ENCODE results near the gene AGXT. TPM values are rescaled to one million over a fixed set of nuclear protein-coding genes. Genes with fewer than 3 reads are reported as not detected.

The AGXT gene
- total RNA-seq, 4 donors from 2014 or later: not detected

DNA sequence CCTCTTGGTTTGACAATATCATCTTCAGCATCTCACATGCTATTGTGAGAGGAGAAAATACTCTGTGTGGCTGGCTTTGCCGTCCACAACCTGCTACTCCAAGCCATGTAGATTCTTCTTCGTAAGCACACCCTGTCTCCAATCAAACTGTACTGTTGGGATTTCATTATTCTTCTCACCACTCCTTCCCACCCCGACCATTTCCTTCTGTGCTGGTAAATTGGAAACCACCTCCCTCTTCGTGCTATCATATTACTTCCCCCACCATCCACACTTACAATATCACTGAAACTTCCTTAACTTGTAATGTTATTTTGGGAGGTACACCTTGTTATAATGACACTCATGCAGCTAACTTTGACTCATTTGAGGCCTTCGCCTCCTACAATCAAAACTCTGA, 3.2 kb upstream of the AGXT start:
- TF ChIP-seq, protein P1, sequence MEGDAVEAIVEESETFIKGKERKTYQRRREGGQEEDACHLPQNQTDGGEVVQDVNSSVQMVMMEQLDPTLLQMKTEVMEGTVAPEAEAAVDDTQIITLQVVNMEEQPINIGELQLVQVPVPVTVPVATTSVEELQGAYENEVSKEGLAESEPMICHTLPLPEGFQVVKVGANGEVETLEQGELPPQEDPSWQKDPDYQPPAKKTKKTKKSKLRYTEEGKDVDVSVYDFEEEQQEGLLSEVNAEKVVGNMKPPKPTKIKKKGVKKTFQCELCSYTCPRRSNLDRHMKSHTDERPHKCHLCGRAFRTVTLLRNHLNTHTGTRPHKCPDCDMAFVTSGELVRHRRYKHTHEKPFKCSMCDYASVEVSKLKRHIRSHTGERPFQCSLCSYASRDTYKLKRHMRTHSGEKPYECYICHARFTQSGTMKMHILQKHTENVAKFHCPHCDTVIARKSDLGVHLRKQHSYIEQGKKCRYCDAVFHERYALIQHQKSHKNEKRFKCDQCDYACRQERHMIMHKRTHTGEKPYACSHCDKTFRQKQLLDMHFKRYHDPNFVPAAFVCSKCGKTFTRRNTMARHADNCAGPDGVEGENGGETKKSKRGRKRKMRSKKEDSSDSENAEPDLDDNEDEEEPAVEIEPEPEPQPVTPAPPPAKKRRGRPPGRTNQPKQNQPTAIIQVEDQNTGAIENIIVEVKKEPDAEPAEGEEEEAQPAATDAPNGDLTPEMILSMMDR (IDR thresholded peaks at IDR 0.05): no peak
- no peak for TF ChIP-seq POLR2A (IDR thresholded peaks at IDR 0.05)
- WGBS, 2 donors: 83 to 85% methylated on average over 5 of the region's 5 CpGs

DNA sequence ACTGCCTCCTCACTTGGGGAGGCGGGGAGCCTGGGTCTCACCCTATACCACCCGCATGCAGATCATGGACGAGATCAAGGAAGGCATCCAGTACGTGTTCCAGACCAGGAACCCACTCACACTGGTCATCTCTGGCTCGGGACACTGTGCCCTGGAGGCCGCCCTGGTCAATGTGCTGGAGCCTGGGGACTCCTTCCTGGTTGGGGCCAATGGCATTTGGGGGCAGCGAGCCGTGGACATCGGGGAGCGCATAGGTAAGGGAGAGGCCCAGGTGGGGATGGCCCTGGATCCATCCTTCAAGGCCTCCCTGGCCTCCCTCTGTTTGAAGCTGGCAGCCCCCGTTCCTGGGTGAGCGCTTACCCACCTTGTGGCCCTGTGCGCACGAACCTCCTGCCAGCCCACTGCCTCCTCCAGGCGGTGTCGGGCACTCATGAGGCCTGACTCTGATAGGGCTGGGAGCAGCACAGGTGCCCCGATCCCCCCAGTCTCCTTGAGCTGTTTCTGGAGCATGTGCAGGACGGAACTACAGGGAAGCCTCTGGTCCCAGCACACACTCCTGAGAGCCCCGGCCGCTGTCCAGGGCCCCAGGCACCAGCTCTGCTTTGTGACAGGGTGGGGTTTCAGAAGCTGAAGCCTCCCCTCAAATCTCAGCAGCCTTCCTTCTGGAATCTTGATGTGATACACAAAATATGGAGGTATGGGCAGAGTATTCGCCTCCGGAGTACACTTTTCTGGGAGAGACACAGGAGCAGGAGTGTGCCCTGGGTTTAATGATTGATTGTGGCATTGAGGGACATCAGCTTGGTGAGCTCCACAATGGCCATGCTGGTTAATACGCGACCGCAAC, 708 bp downstream of the AGXT start:
- TF ChIP-seq, protein P1 (IDR thresholded peaks at IDR 0.05): no peak
- TF ChIP-seq POLR2A (IDR thresholded peaks at IDR 0.05): no peak
- Histone ChIP-seq H3K9me3 (no peaks in the 10 kb centered on the region), H3K36me3 (no peaks in the 10 kb centered on the region), H3K27ac (no peak overlapping the region), H3K27me3 (no peaks in the 10 kb centered on the region), H3K4me3 (replicated peaks in 1 of 3) (no peak overlapping the region), H3K4me1 (no peaks in the 10 kb centered on the region)
- no peak for DNase-seq
- 95 to 97% methylated on average over 18 to 25 of the region's 25 CpGs for WGBS, 2 donors
- intact Hi-C loops (cut with DNase I): no loop called here

More for the DNA sequence above, 3.2 kb upstream of the AGXT start:
- H3K4me3 ChIP-seq (replicated peaks in 1 of 3): no peak overlapping the region
- no peaks in the 10 kb centered on the region for H3K27me3 ChIP-seq
- DNase-seq: no peak
- no peaks in the 10 kb centered on the region for H3K36me3 ChIP-seq
- H3K4me1 ChIP-seq: peaks cover 6 to 10% of the 10 kb centered on the region in 2 donors
- H3K9me3 ChIP-seq: no peaks in the 10 kb centered on the region
- H3K27ac ChIP-seq: no peak overlapping the region
- intact Hi-C loops (cut with DNase I): no loop called here

DNA sequence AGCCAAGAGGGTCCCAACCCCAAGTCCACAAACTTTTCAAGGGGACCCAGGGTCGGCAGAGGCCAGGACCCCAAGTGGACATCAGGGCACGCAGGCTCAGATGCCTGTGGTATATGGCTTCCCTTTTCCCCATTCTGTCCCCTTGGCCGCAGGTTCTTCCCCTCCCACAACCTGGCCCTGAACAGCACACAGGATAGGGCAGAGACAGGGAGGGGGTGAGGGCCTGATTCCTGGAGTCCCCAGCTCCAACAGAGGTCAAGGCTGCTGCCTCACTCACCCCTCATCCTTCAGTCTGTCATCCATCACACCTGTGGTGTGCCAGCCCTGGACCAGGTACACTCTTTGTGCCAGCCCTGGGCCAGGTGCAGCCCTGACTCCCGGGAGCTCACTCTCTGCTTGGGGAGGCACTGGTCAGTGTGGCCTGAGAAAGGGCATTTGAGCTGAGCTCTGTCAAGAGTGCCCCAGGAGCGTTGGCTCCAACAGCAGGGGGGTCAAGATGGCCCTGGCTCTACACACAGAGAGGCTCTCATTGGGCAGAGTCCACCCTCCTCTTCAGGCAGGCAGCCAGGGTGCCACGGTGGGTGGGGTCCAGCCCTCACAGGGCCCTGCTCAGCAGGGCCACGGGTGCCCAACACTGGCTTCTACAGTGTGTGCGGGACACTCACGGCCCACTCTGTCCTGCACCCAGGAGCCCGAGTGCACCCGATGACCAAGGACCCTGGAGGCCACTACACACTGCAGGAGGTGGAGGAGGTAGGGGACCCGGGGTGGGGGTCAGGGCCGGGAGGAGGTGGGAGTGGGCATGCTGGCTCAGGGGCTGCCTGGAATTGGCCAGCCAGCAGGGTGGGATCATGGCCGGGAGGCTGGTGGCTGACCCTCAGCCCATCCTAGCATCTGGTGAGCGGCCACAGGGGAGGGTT, 1.6 kb downstream of the AGXT start:
- no peak overlapping the region for H3K4me3 ChIP-seq (replicated peaks in 1 of 3)
- no peak for DNase-seq
- intact Hi-C loops (cut with DNase I): no loop called here
- TF ChIP-seq POLR2A (IDR thresholded peaks at IDR 0.05): no peak
- TF ChIP-seq, protein P1 (IDR thresholded peaks at IDR 0.05): no peak
- no peaks in the 10 kb centered on the region for H3K36me3 ChIP-seq
- WGBS, 2 donors: 92 to 93% methylated on average over 4 to 6 of the region's 15 CpGs
- H3K9me3 ChIP-seq: no peaks in the 10 kb centered on the region
- H3K27ac ChIP-seq: no peak overlapping the region
- no peaks in the 10 kb centered on the region for H3K4me1 ChIP-seq
- no peaks in the 10 kb centered on the region for H3K27me3 ChIP-seq

DNA sequence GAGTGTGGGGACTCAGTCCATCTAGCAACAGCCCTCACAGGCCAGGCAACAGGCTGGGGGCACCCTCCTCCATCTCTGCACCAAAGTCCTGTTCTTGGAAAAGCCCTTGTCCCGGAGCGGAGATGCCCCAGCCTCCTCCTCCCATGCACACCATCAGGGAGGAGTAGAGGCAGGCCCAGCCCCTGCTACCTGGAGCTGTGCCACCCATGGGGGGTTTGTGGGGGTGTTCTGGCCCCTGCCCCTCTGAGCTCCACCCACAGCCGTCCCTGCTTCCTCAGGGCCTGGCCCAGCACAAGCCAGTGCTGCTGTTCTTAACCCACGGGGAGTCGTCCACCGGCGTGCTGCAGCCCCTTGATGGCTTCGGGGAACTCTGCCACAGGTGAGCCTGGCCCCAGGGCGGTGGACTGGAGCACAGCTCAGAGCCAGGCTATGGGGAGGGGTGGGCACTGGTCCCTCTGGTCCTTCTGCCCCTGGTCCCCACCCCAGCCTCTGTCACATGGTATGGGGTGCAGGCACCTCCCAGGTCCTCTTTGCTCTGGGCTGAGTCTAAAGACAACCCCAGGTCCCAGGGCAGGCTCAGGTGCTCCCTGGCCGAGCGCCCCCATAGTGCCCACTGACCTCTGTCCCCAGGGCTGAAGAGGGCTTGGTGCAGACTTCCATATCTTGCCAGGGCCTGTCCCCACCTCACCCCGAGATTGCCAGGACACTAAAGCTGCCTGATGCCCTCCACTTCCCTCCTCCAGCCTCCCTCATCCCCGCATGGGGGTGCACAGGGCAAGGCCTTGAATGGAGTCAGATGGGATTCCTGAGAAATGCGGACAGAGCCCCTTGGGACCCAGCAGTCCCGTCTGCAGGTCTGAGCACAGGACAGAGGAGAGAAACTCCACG, 2.7 kb downstream of the AGXT start:
- intact Hi-C loops (cut with DNase I): no loop called here
- 78 to 82% methylated on average over 7 to 8 of the region's 16 CpGs for WGBS, 2 donors
- H3K4me1 ChIP-seq: no peaks in the 10 kb centered on the region
- TF ChIP-seq, protein P1 (IDR thresholded peaks at IDR 0.05): no peak
- no peak for TF ChIP-seq POLR2A (IDR thresholded peaks at IDR 0.05)
- H3K4me3 ChIP-seq (replicated peaks in 1 of 3): no peak overlapping the region
- H3K27ac ChIP-seq: no peak overlapping the region
- H3K27me3 ChIP-seq: no peaks in the 10 kb centered on the region
- H3K36me3 ChIP-seq: no peaks in the 10 kb centered on the region
- H3K9me3 ChIP-seq: no peaks in the 10 kb centered on the region
- no peak for DNase-seq

All from thyroid gland (tissue), 4 donors.